PC-3 (cell line): ENCODE results near the gene CRYGA. TPM values are rescaled to one million over a fixed set of nuclear protein-coding genes. Genes with fewer than 3 reads are reported as not detected.

Experiments used
- ATAC-seq: fragments of 200-7000 bp; cut with Tn5 transposase; 2 replicates; pipeline ENCODE4 v1.9.1; 2020; ENCODE audit warnings: mild to moderate bottlenecking, moderate library complexity
- BruUV-seq: library from RNA; stranded (reverse); fragments of 400-500 nt; replicated peaks from 2 replicates; lab custom pipeline; 2021; lab: Mats Ljungman, UMichigan
- CTCF ChIA-PET: fragments of 300-600 bp; sonication (Branson Sonifier 250); formaldehyde crosslinking; loops from one replicate; lab custom pipeline; 2022; ENCODE audit warnings: antibody characterized with exemption; lab: Charles Lee
- POLR2A ChIA-PET: fragments of 300-600 bp; sonication (Branson Sonifier 250); formaldehyde crosslinking; loops from one replicate; lab custom pipeline; 2022; ENCODE audit warnings: antibody characterized with exemption; ENCODE audit not compliant: unreplicated experiment; lab: Charles Lee
- DNase-seq: peaks from one replicate; pipeline ENCODE4 v3.0.0-alpha.2; 2015
- H2AFZ ChIP-seq: fragments of 300-600 bp; sonication (generic); 2 replicates; pipeline ENCODE4 v1.6.0; 2016; ENCODE audit warnings: antibody characterized with exemption, low read length
- H3F3A ChIP-seq: fragments of 300-600 bp; sonication (generic); one replicate; pipeline ENCODE4 v1.6.0; 2017; ENCODE audit warnings: antibody characterized with exemption, low read length, control low read depth, mild to moderate bottlenecking; ENCODE audit not compliant: unreplicated experiment
- H3K27ac ChIP-seq: fragments of 300-600 bp; sonication (generic); 2 replicates; pipeline ENCODE4 v1.5.1; 2016; ENCODE audit warnings: mild to moderate bottlenecking, low read length
- H3K27me3 ChIP-seq: fragments of 300-600 bp; sonication (generic); 2 replicates; pipeline ENCODE4 v1.6.1; 2016; ENCODE audit warnings: low read length, mixed read lengths
- H3K36me3 ChIP-seq: fragments of 300-600 bp; sonication (generic); 2 replicates; pipeline ENCODE4 v1.6.1; 2016; ENCODE audit warnings: low read depth, mixed run types, low read length, mixed read lengths
- H3K4me1 ChIP-seq: fragments of 300-600 bp; sonication (generic); 2 replicates; pipeline ENCODE4 v1.5.1; 2016; ENCODE audit warnings: low read length; ENCODE audit not compliant: insufficient read depth
- H3K4me2 ChIP-seq: fragments of 300-600 bp; sonication (generic); 2 replicates; pipeline ENCODE4 v1.6.0; 2016; ENCODE audit warnings: low read length
- H3K4me3 ChIP-seq: fragments of 300-600 bp; sonication (generic); 2 replicates; pipeline ENCODE4 v1.5.1; 2016; ENCODE audit warnings: mild to moderate bottlenecking, low read length, mixed read lengths
- H3K79me2 ChIP-seq: fragments of 300-600 bp; sonication (generic); 2 replicates; pipeline ENCODE4 v1.6.1; 2017; ENCODE audit warnings: low read length, mixed read lengths
- H3K9ac ChIP-seq: fragments of 300-600 bp; sonication (generic); 2 replicates; pipeline ENCODE4 v1.6.0; 2016; ENCODE audit warnings: mild to moderate bottlenecking, low read length
- H3K9me2 ChIP-seq: fragments of 300-600 bp; sonication (generic); replicated peaks from 2 replicates; pipeline ENCODE4 v1.6.1; 2016; ENCODE audit warnings: mixed run types, low read length, mixed read lengths
- H3K9me3 ChIP-seq: fragments of 300-600 bp; sonication (generic); 2 replicates; pipeline ENCODE4 v1.6.1; 2016; ENCODE audit warnings: low read length, mixed read lengths
- H4K20me1 ChIP-seq: fragments of 300-600 bp; sonication (generic); 2 replicates; pipeline ENCODE4 v1.6.1; 2016; ENCODE audit warnings: low read length, mixed read lengths
- EZH2 ChIP-seq: fragments of 300-600 bp; sonication (generic); IDR thresholded peaks from one replicate; pipeline ENCODE4 v1.6.1; 2017; ENCODE audit warnings: antibody characterized with exemption, mild to moderate bottlenecking, low read length; ENCODE audit not compliant: unreplicated experiment
- EZH2phosphoT487 ChIP-seq: fragments of 300-600 bp; sonication (generic); IDR thresholded peaks from 2 replicates; pipeline ENCODE4 v1.6.1; 2018; ENCODE audit warnings: mild to moderate bottlenecking, antibody characterized with exemption, low read length, borderline replicate concordance
- intact Hi-C: fragments of 100-400 bp; cut with micrococcal nuclease; formaldehyde crosslinking; loops from 2 replicates; pipeline ENCODE4 v1.9.0; 2023
- total RNA-seq: library from RNA; depleted of rRNA; stranded (reverse); fragments of >200 nt; gene quantifications from 2 replicates; pipeline ENCODE4 v1.2.3, GENCODE V29; 2014
- TF ChIP-seq, protein P1 (sequence below): fragments of 300-600 bp; sonication (generic); conservative IDR thresholded peaks from 2 replicates; pipeline ENCODE4 v1.5.1; 2017; ENCODE audit warnings: antibody characterized with exemption, low read depth, mild to moderate bottlenecking, low read length

The CRYGA gene
- total RNA-seq, 1 experiment from 2014 or later: not detected

DNA sequence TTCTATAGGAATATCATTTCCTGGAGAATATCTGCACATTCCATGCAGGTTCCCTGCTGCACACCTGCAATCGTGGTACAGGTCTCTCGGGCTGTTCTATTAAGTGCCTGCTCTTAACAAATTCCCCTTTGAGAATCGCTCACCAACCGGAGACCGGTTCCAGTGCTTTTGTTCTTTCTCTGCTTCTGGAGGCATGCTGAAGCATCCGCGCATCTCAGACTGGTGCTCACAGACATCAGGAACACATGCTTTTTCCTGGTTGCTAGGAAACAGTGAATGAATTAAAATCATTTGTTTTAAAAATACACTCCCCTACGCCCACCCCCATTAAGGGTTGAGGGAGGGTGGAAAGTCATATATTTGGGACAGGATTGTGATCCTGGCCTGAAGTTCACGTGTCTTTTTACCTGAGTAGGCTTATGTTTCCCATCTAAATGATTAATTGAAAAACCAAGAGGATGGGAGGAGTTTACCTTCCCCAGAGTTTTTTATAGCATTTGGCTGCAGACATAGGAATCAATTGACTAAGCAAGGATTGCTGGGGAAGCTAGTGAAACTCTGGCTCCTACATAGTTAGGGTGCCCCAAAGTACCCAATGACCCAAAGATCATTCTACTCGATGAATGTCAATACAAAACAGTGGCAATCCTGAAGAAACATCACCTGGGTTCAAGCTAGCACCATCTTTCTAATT lies 26.6 kb upstream of the CRYGA start, which contains the start of gene C2orf80:
Gene C2orf80 (minus strand): TSS at position 221 of the 694 bp plus-strand sequence. CDS start 3,044 bp downstream, outside the sequence.
- H3K4me2 ChIP-seq: no peak within 1 kb of the TSS
- no TSS peak for BruUV-seq
- no peaks in the 10 kb centered on the region for H3K9me3 ChIP-seq
- no peak for ATAC-seq
- ChIA-PET POLR2A (no interaction called here), CTCF (no interaction called here)
- H3K27ac ChIP-seq: no peak within 1 kb of the TSS
- peaks cover 14% of the 10 kb centered on the region for H3K4me1 ChIP-seq
- no peak within 1 kb of the TSS for H3K4me3 ChIP-seq
- no peaks in the 10 kb centered on the region for H3K36me3 ChIP-seq
- no peak for TF ChIP-seq EZH2phosphoT487
- TF ChIP-seq EZH2: no peak
- TF ChIP-seq, protein P1, sequence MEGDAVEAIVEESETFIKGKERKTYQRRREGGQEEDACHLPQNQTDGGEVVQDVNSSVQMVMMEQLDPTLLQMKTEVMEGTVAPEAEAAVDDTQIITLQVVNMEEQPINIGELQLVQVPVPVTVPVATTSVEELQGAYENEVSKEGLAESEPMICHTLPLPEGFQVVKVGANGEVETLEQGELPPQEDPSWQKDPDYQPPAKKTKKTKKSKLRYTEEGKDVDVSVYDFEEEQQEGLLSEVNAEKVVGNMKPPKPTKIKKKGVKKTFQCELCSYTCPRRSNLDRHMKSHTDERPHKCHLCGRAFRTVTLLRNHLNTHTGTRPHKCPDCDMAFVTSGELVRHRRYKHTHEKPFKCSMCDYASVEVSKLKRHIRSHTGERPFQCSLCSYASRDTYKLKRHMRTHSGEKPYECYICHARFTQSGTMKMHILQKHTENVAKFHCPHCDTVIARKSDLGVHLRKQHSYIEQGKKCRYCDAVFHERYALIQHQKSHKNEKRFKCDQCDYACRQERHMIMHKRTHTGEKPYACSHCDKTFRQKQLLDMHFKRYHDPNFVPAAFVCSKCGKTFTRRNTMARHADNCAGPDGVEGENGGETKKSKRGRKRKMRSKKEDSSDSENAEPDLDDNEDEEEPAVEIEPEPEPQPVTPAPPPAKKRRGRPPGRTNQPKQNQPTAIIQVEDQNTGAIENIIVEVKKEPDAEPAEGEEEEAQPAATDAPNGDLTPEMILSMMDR: no peak
- H3K9ac ChIP-seq: no peak within 1 kb of the TSS
- no peak within 1 kb of the TSS for H2AFZ ChIP-seq
- no peaks in the 10 kb centered on the region for H3K27me3 ChIP-seq
- intact Hi-C loops: no loop called here
- DNase-seq: no peak
- no peaks in the 10 kb centered on the region for H4K20me1 ChIP-seq
- H3K79me2 ChIP-seq: no peaks in the 10 kb centered on the region
- no peaks in the 10 kb centered on the region for H3K9me2 ChIP-seq
- no peaks in the 10 kb centered on the region for H3F3A ChIP-seq

DNA sequence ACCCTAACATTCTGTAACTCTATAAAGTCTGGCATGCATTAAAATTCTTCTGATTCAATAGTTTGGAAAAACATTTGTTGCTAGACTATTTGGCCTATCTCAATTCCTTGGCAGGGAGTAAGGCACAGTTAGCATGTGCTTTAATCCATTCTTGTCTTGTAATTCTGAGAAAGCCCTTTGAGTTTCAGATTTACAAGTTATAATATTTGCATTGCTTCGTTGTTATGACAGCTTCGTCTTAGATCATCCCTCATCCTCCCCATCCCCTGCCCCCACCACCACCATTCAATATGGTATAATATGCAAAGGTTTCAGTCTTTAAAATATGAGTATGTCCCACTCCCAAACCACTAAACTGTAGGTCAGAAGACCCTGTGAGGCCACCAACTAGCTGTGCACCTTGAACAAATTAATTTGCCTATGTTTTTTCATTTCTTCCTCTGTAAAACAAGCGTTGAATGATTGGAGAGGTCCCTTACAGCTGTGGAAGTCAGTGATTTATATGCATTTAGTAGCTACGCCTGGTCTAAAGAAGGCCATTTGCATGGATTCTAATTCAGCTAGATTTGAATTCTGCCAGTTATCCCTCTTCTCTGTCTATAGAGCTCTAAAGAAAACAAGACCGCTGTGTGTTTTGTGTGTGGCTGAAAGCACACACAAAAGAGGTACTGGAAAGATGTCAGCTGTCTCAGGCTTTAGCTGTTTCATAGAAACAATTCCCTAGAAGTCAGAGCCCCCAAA lies 25.9 kb upstream of the CRYGA start:
- ATAC-seq: no peak
- CTCF ChIA-PET: no interaction called here
- Histone ChIP-seq H3K27ac (no peak overlapping the region), H3K4me2 (no peak overlapping the region), H3K9me3 (no peaks in the 10 kb centered on the region), H3K9ac (no peak overlapping the region), H3K9me2 (no peaks in the 10 kb centered on the region), H3K36me3 (no peaks in the 10 kb centered on the region), H3K27me3 (0 out of 2 replicates have a peak, but pooled peaks cover 7% of the 10 kb centered on the region), H3F3A (no peaks in the 10 kb centered on the region), H4K20me1 (no peaks in the 10 kb centered on the region), H3K79me2 (no peaks in the 10 kb centered on the region), H3K4me3 (no peak overlapping the region), H2AFZ (no peak overlapping the region), H3K4me1 (peaks cover 14% of the 10 kb centered on the region)
- DNase-seq: no peak
- TF ChIP-seq EZH2 (no peak), EZH2phosphoT487 (no peak)
- TF ChIP-seq, protein P1: no peak
- no TSS peak for BruUV-seq
- intact Hi-C loops: no loop called here
- POLR2A ChIA-PET: no interaction called here

DNA sequence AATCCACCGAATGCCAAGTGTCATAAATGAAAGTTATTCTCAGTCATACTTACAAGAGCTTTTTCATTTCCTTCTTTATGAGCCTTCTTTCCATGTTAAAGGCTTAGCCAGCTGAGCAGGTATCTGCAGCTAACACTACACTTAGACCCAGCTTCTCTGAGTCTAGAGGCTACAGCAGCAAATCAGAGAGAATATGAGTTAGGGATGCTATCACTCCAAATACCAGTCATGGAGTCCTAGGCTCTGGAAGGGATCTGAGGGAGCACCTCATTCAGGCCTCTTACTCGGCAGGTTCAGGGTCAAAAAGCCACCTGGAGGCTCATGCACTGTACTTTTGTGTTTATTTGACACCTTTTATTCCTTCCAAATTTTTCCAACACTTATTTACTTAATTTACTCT lies 23.5 kb upstream of the CRYGA start:
- Histone ChIP-seq H3K36me3 (no peaks in the 10 kb centered on the region), H3K4me1 (no peaks in the 10 kb centered on the region; the same call in 1 of the 2 replicates), H3K27ac (no peak overlapping the region), H3K9me3 (no peaks in the 10 kb centered on the region), H4K20me1 (no peaks in the 10 kb centered on the region), H3K9me2 (no peaks in the 10 kb centered on the region), H3F3A (no peaks in the 10 kb centered on the region), H2AFZ (no peak overlapping the region), H3K4me2 (no peak overlapping the region), H3K9ac (no peak overlapping the region), H3K4me3 (no peak overlapping the region), H3K79me2 (no peaks in the 10 kb centered on the region), H3K27me3 (0 out of 2 replicates have a peak, but pooled peaks cover 9% of the 10 kb centered on the region)
- intact Hi-C loops: no loop called here
- ChIA-PET POLR2A (no interaction called here), CTCF (no interaction called here)
- BruUV-seq: no TSS peak
- ATAC-seq (no peak), DNase-seq (no peak)
- no peak for TF ChIP-seq EZH2phosphoT487
- no peak for TF ChIP-seq EZH2
- TF ChIP-seq, protein P1: no peak
